GM19238 (cell line): ENCODE results near the gene ZBTB42.

Experiments used
- DNase-seq: peaks from one replicate; pipeline ENCODE4 v3.0.0; 2011; ENCODE audit warnings: low spot score; ENCODE audit not compliant: insufficient read length

Gene ZBTB42

GRCh38 chr14:104794631-104794992 is 6.3 kb upstream of the ZBTB42 start:
- DNase-seq = peak; percentile 55

- DNase-seq = peak; percentile 71
Measured at GRCh38 chr14:104794993-104795780, 5.7 kb upstream of the ZBTB42 start, which contains the start of gene AKT1. Gene AKT1 (minus strand): TSS chr14:104795748. CDS start chr14:104792643, 3,105 bp downstream.

- peak; percentile 94 for DNase-seq
Measured at GRCh38 chr14:104795781-104796686, 4.9 kb upstream of the ZBTB42 start.

- no peak for DNase-seq
Measured at GRCh38 chr14:104796687-104797081, 4.2 kb upstream of the ZBTB42 start.

- DNase-seq = no peak
Measured at GRCh38 chr14:104797115-104798044, 3.5 kb upstream of the ZBTB42 start.

- DNase-seq = no peak
Measured at GRCh38 chr14:104798300-104799243, 2.3 kb upstream of the ZBTB42 start.

GRCh38 chr14:104799244-104800014 is 1.5 kb upstream of the ZBTB42 start:
- DNase-seq = no peak

- peak; percentile 91 for DNase-seq
Measured at GRCh38 chr14:104800015-104800770, 708 bp upstream of the ZBTB42 start.

GRCh38 chr14:104801520-104802393 is 856 bp downstream of the ZBTB42 start:
- DNase-seq = no peak

GRCh38 chr14:104802394-104803184 is 1.7 kb downstream of the ZBTB42 start:
- no peak for DNase-seq

GRCh38 chr14:104803280-104803911 is 2.5 kb downstream of the ZBTB42 start:
- no peak for DNase-seq

- DNase-seq = no peak
Measured at GRCh38 chr14:104803912-104804410, 3.1 kb downstream of the ZBTB42 start.

- no peak for DNase-seq
Measured at GRCh38 chr14:104804481-104805325, 3.8 kb downstream of the ZBTB42 start.

GRCh38 chr14:104805326-104805678 is 4.4 kb downstream of the ZBTB42 start:
- no peak for DNase-seq

- DNase-seq = no peak
Measured at GRCh38 chr14:104805941-104806624, 5.2 kb downstream of the ZBTB42 start.
